Ishikawa (cell line): ENCODE measurements around the gene LCN6.
A peak's percentile ranks its signal among the peaks of the same experiment; 100 is the strongest.

Source experiments
- CEBPB ChIP-seq: IDR thresholded peaks from 2 replicates; pipeline ENCODE4 v1.6.1; 2012
- CREB1 ChIP-seq: IDR thresholded peaks from 2 replicates; pipeline ENCODE4 v1.6.1; 2012; ENCODE audit warnings: low read depth
- NFIC ChIP-seq: IDR thresholded peaks from 2 replicates; pipeline ENCODE4 v1.6.1; 2012
- RAD21 ChIP-seq: IDR thresholded peaks from 2 replicates; pipeline ENCODE4 v1.6.1; 2012; ENCODE audit warnings: low read depth
- TEAD4 ChIP-seq: IDR thresholded peaks from 2 replicates; pipeline ENCODE4 v1.6.1; 2012
- YY1 ChIP-seq: IDR thresholded peaks from 2 replicates; pipeline ENCODE4 v1.6.1; 2012; ENCODE audit warnings: low read depth

- no peak for TF ChIP-seq RAD21
- TF ChIP-seq TEAD4 = no peak
- no peak for TF ChIP-seq YY1
- no peak for TF ChIP-seq CEBPB
- TF ChIP-seq CREB1 = no peak
- peak; percentile 45; the same call in 1 of the 2 replicates for TF ChIP-seq NFIC
These were observed 29.0 kb downstream of the LCN6 start for GRCh38 chr9:136719195-136719880.
